ENCODE measurements around the gene MIPOL1.
"Not testable (repeated sequence)": the region's sequence is repeated elsewhere in the genome, so short reads cannot be mapped to it uniquely, and the experiment has no call there.

The MIPOL1 gene

GRCh38 chr14:37187840-37188577 lies 9.7 kb upstream of the MIPOL1 start:
- DNase-seq: not testable (repeated sequence)

- DNase-seq: not testable (repeated sequence)
Measured at GRCh38 chr14:37189733-37190132, 8.0 kb upstream of the MIPOL1 start.

GRCh38 chr14:37194698-37195097 lies 3.0 kb upstream of the MIPOL1 start:
- DNase-seq: no peak

- DNase-seq: no peak
Measured at GRCh38 chr14:37195327-37195726, 2.4 kb upstream of the MIPOL1 start.

GRCh38 chr14:37196604-37197420 lies 925 bp upstream of the MIPOL1 start:
- DNase-seq: no peak

GRCh38 chr14:37198273-37198598 lies 499 bp downstream of the MIPOL1 start:
- DNase-seq: no peak

GRCh38 chr14:37198907-37199306 lies 1.2 kb downstream of the MIPOL1 start:
- DNase-seq: no peak

GRCh38 chr14:37201724-37202123 lies 4.0 kb downstream of the MIPOL1 start:
- DNase-seq: no peak

GRCh38 chr14:37202265-37202664 lies 4.5 kb downstream of the MIPOL1 start:
- no peak for DNase-seq

- DNase-seq: no peak
Measured at GRCh38 chr14:37202812-37203211, 5.1 kb downstream of the MIPOL1 start.

GRCh38 chr14:37203423-37203822 lies 5.7 kb downstream of the MIPOL1 start:
- no peak for DNase-seq

- not testable (repeated sequence) for DNase-seq
Measured at GRCh38 chr14:37205623-37206605, 8.2 kb downstream of the MIPOL1 start.

GRCh38 chr14:37209617-37210016 lies 11.9 kb downstream of the MIPOL1 start:
- not testable (repeated sequence) for DNase-seq

GRCh38 chr14:37210448-37210847 lies 12.7 kb downstream of the MIPOL1 start:
- no peak for DNase-seq

- DNase-seq: no peak
Measured at GRCh38 chr14:37213016-37213415, 15.3 kb downstream of the MIPOL1 start.

- DNase-seq: no peak
Measured at GRCh38 chr14:37215345-37215744, 17.6 kb downstream of the MIPOL1 start.

GRCh38 chr14:37221073-37221472 lies 23.3 kb downstream of the MIPOL1 start:
- DNase-seq: no peak

- DNase-seq: no peak
Measured at GRCh38 chr14:37223947-37224474, 26.3 kb downstream of the MIPOL1 start.

GRCh38 chr14:37225668-37226067 lies 27.9 kb downstream of the MIPOL1 start:
- not testable (repeated sequence) for DNase-seq

- DNase-seq: no peak
Measured at GRCh38 chr14:37230551-37231194, 32.9 kb downstream of the MIPOL1 start.

GRCh38 chr14:37232907-37233481 lies 35.3 kb downstream of the MIPOL1 start:
- DNase-seq: no peak

GRCh38 chr14:37234222-37234621 lies 36.5 kb downstream of the MIPOL1 start:
- no peak for DNase-seq
